ENCODE data around the gene HIVEP3.

The HIVEP3 gene

DNA sequence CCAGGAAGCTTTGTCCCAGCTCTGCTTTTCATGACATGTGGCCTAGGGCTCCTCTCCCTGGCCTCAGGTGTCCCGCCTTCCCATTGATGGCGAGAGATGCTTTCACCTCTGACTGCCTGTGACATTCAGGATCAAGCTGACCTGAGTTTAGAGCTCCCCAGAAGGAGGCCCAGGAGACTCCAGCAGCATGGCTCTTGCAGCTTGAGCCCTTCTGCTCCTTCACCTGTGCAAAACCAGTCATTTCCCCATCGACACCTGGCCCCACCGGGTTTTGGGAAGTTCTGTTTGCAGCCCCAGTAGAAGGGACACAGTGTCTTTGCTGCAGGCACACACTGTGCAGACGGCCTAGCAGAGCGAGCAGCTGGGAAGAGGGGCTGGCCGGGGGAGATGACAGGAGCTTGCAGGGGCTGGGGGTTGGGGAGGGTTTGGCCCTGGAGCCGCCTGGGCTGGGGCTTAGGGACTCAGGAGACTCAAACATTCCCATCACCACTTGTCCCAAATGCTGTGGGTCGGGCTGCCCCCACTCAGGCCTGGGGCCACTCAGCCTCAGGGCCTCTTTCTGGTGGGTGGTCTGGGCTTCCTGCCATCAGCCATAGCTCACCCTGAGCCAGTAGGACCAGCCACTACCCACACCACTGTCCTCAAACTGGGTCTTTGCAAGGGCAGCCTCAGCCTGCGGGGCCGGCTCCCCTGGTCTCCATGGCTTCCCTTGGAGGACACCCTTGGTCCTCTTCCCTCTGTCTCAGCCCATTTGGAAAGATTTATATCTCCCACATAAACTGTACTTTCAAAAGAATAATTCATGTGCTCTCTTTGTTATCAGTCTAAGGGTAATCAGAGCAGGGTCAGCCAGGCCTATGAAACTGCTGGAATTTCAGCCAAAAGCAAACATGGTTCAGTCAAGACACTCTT, 430.4 kb downstream of the HIVEP3 start:
- DNase-seq: no peak

DNA sequence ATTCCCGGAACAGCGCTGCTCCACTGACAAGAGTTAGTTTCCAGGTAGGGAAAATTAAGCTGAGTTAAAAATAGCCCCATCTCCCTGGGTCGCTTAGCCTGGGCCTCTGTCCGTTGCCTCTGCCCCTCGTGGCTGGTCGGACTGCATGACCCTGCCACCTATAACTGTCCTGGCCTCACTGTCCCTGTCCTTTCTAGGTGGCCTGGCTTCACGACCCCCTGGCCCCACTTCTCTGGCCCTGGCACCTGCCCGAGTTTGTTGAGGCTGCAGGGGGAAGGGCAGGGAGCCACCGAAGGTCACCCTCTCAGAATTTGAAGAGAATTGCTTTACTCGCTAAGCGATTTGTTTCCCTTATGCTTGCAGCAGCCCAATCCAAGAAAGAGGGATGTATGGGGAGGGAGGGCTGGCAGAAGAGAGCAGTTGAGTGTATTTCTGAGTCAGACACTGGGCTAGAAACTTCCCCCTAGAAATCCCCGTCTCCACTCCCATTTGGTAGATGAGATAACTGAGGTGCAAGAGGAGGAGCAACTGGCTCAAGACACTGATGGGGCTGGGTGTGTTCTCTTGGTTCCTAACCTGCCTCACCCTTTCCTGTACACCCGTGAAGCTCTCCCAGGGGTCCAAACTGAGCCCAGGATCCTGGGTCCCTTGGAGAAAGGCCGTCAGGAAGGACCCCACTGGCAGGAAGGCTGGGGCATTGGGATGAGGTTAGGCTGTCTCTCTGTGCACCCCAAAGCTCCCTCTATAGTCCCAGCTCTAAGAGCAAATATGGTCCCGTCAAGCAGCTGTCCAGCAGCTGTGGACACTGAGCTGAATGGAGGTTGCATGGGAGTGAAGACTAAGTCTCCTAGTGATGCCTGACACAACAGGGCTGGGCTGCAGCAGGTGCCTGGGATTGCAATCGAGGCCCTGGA, 431.3 kb downstream of the HIVEP3 start:
- no peak for DNase-seq

DNA sequence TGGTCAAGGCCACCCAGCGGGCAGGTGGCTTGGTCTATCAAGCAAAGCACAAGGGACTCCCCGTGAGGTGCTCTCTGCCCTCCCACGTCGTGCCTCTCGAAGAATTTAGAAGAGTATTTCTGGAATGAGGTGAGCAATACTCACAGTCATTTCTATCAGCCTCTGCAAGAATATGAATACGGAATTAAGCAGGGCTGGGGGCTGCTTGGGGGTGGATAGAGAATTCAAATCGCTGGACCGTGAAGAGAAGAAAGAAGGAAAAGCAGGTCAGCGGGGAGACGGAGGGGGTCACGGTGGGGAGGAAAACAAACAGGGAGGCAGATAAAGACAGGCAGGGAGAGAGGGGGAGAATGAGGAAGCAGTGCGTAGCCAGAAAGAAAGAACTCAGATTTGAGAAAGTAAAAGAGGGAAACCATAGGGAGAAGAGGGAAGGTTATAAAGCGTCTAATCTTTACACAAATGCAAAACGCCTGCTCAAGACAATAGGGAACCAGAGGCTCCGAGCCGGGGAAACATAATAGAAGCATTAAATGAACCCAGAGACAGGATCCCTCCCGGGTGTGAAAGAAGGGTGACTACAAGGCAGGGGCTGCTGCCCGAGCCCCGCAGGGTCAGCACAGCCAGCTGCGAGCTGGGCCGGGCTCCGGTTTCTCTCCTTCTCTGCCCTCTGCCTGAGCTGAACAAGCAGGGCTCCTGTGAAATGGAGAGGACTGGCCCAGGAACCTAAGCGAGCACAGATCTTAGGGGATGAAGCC, 432.2 kb downstream of the HIVEP3 start:
- DNase-seq: no peak

DNA sequence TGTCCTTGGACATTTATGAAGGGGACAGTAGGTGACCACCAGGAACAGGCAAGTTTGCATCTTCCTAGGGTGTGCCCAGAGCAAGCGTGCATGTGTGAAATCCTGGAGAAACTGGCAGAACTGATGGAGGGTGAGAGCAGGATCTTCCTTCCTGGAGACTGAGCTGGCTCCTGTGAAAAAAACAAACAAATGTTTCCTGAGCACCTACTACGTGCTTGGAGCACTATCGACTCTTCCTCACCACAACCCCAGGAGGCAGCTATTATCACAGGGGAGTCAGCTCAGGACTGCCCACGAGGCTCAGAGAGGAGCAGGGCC, 432.7 kb downstream of the HIVEP3 start:
- DNase-seq: no peak

DNA sequence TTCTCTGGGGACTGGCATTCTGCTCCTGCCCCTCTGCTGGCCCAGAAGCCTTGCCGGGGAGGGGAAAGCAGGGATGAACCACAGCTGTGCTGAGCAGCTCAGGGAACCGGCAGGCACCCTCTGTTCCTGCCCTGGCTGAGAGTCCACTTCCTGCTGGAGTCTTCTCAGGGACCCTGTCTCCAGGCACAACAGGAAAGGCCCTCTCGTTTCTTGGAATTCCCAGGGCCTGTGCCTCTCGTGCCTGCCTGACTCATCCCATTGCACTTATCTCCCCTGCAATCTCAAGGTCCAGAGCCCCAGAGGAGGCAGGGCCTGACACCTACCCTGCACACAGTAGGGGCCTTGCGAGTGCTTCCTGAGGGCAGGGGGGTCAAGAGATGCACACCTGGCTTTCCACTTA, 433.1 kb downstream of the HIVEP3 start:
- DNase-seq: no peak

DNA sequence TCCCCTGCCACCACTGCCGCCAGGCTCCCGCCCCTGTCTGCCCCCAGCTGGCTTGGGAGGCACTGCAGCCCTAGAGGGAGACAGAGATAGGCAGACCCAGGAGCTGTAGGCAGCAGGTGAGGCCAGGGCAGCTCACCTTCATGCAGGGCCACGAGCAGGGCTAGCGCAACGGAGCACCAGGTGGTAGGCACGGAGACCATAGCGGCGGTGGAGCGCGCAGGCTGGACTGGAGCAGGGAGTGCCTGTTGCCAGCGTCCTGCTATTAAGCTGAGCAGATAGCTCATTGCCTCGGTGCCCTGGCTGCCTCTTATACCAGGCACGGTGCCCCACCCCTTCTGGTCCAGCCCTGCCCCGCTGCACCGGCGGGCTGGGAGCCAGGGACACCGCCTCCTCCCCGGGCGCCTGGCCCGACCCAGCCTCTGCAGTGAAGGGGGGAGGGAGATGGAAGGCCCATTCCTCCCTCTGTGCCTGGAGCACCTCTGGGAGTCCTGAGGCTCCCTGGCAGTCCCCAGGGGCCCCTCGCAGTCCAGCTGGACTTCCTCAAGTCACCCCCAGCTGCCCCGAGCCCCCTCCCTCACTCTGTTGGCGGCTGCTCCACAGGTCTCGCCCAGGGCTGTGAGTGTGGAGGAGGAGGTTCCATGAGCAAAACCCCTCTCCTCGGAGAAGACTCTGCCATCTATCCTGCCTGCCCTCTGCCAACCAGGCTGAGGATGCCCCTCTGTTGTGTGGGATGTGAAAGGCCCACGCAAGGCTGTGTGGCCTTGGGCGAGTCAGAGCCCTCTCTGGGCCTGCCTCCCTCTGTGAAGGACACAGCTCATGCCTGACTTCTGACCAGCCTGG, 434.1 kb downstream of the HIVEP3 start, which contains the start of gene EDN2:
EDN2 (minus strand) TSS at position 282 of the 840 bp plus-strand sequence; CDS start at position 200, 82 bp downstream.
- DNase-seq: no peak

DNA sequence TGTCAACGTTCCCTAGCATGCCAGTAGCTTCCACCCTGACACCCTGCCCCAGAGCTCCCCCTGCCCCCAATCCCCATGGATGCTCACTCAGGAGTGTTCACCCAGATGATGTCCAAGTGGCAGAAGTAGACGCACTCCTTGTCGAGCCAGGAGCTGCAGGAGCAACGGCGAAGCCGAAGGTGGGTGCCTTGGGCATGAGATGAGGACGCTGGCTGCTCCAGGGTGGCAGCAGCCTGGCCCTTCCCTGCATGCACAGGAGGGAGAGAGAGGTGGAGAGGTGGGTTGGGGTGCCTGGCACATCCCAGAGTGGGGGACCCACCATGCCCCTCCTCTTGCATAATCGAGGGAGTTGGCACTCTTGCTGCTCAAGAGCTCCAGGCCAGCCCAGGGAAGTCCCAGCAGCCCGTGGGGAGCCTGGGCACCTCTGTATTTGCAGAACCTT, 434.7 kb downstream of the HIVEP3 start:
- DNase-seq: no peak

DNA sequence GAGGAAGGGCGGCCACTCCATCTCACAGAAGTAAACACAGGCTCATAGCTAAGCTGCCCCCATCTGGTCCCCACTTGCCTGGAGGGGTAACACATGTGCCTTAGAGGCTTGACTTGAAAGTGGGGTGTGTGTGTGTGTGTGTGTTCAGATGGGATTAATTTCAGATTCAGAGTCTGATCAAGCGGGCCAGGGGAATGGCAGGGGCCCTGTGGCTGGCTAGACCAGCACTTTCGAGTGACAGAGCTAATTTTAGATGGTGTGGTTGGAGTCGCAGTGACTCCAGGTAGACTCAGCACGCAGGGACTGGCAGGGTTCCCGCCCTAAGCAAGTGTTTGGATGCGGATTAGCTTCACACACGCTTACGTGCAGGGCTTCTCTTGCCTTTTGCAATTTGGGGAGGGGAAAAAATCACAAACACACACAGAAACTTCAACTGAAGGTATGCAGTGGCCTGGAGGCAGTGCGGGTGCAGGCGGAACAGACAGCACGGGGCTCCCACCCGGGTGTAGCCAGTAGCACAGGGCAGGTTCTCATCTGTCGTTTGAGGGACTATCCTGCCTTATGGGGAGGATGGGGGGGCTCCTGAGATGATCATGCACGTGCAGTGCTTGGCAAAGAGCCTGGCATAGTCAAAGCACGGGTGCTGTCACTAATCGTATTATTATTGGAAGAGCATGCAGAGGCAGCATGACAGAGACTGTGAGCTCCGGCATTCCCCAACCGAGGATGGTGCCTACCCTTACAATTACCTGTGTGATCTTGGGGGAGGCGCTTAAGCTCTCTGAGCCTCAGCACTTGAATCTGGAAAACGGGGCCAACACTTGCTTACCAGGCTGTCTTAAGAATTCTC, 435.5 kb downstream of the HIVEP3 start:
- DNase-seq: no peak

DNA sequence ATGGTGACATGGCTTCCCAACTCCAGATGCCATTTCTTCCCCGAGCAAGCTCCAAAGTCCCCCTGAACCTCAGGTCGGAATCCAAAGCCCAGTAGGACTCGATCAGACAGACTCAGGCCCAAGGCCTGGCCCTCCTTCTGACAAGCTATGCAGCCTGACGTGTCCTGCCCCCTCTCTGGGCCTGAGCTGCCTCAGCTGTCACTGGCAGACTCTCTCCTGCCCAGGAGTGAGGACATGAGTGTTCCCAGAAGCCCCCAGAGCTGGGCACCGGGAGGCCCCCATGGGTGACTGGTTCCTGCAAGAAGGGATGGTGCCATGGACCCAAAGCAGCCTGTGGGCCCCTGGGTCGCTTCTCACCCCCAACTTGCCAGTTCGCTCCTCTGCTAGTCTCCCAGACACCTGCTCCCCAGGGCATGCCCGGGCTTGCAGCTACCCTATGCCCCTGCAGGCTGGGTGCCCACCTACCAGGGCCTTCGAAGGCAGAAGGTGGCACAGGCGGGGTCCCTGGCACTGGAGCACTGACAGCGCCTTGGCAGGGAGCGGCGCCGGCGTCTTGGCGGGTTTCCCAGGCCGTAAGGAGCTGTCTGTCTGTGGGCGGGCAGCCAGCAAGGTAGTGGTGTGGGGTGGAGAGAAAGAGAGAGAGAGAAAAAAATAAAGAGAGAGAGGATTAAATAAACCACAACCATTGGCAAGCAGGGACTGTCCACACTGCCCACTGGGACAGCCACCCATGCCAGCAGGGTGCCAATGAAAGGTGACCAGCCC, 436.5 kb downstream of the HIVEP3 start:
- DNase-seq: no peak

DNA sequence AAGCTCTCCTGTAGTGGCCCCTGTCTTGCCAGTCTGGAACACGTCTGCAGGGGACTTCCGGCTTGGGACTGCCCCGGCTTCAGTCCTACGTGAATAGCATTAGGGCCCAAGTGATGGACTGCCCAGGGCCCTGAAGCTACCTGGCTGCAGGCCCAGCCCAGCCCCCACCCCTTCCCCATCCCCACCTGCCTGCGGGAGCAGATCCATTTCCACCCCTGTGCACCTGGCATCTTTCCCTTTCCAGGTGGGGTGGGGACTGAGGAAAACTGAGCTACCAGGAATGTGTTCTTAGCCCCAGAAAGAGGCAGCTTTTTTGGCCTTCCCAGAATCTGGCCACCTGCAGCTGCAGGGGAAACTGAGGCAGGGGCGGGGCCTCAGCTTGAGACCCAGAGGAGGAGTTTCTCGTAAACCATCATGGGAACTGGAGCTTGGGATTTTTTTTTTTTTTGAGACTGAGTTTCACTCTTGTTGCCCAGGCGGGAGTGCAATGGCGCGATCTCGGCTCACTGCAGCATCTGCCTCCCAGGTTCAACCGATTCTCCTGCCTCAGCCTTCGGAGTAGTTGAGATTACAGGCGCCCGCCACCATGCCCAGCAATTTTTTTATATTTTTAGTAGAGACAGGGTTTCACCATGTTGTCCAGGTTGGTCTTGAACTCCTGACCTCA, 437.5 kb downstream of the HIVEP3 start:
- no peak for DNase-seq

DNA sequence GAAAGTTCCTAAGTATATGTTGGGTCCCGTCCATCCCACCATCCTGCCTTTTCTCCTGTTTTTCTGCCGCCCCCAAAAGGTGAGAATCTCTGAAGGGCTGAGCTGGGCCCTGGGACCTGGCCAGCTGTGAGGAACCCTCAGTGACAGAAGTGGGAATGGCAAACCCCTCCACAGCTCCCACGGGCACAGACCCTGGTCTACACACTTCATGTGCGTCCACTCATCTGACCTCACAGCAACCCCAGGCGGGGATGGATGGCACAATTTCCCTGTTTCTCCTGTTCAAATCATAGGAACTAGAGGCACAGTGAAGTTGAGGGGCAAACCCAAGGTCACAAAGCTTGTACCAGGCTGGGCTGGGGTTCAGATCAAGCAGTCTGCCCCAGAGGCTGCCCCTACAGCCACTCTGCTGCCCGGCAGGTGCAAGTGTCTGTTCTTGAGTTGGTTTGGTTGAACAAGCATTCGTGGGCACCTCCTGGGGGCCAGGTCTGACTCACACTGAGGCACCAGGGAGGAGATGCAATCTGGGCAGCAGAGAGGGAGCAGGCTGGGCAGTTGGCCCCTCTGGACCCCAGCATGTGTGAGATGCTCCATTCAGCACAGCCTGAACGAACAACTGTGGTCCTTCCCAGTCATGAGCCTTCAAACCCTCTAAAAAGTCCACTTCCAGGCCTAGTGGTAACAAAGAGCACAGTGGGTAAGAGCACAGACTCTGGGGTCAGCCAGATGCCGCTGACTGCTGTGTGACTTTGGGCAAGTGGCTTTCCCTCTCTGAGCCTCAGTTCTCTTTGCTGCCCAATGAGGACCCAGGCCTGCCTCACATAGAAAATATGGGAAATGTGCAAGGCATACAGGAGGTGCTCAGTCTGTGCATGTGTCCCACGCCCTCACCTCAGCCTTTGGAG, 438.3 kb downstream of the HIVEP3 start:
- no peak for DNase-seq

DNA sequence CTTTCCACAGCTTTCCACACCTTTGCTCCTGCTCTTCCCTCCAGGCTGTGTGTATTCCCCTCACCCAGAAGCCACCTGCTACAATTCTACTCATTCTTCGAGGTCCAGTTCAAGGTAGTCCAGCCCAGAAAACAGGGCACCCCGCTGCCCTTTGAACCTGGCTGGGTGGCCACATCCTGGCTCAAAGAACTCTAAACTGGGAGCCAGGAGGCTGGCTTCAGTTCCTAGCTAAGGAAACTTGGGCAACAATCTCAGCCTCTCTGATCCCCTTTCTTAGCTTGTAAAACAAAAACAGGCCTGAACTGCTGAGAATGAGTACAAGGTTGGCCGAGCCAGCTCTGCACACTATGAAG, 438.9 kb downstream of the HIVEP3 start:
- no peak for DNase-seq

DNA sequence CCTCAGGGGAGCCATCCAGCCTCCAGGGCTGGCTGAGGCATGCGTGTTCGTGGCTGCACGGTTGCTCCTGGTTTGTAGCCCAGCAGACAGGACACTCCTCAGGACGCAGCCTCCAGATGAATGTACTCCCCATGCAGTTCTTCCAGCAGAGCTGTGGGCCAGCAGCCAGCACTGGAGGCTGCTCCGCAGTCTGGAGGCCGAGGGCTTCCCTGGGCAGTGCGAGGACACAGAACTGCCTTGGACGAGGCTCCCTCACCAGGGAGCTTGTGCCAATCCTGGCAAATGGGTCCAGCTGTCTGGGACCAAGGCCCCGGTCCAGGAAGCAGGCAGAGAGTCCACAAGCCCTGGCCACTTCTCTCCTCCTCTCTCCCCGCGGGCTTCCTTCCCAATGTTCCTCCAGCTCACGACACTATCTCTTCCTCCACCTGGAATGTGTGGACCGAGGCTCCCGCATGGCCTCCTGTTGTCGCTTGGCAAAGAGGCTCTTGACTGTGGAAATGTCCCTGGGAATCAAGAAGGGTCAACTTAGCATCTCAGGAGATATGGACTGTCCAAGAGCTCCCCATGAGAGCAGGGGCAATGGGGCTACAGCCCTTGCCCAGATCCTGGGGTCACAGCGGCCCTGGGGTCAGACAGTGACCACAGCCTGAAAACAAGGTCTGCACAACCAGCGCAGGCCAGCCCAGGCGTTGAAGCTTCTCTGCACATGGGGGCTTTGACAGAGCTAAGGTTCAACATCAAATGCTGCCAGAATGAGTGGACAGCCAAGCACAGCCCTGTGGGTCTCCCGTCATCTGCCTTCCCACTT, 439.5 kb downstream of the HIVEP3 start:
- DNase-seq: no peak

DNA sequence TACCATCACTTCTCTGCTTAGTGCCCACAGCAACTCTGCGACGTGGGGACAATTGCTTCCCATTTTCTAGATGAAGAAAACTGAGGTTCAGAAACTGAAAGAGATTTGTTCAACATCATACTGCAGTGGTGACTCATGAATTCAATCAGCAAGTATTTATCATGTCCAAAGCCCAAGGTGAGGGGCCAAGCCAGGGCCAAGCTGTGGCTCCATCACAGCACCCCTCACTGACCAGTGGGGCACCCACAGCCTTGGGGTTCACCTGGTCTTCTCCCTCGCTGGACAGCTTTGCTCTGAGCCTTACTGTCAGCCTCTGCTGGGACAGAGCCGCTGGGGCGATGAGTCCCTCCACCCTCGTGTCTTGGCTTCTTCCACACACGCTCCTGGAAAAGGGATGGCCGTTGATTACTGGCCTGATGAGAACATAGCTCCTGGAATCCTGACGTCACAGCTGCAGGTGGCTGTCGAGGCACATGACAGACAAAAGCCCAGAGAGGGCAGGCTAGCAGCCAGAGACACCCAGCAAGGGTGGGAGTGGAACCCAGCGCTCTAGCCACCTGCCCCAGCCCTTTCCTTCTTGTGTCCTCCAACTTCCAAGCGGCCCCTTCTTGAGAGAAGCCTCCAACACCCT, 440.5 kb downstream of the HIVEP3 start:
- DNase-seq: no peak

DNA sequence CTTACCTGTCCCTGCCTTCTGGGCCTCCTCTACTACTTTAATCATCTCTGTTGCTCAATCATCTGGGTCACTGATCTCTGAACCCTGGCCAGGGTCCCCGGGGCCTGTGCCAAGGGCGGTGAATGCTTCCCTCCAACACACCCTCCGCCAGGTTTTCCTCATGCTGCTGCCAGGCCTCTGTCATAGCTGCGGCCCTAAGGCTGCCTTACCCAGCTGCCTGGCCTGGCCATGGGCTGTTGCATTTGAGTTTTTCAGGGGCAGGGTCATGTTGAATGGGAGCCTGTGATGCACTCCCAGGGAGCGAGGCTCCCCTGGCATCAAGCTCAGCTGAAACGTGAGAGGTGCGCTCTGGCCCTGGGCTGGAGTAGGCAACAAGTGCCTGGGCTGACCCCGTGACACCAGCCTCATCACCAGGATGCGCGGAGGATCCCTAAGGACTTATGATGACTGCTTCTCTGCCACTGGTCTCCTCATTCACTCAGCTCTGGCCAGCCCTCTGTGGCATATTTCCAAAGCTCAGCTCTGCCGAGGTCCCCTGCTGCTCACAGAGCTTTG, 441.8 kb downstream of the HIVEP3 start:
- no peak for DNase-seq

DNA sequence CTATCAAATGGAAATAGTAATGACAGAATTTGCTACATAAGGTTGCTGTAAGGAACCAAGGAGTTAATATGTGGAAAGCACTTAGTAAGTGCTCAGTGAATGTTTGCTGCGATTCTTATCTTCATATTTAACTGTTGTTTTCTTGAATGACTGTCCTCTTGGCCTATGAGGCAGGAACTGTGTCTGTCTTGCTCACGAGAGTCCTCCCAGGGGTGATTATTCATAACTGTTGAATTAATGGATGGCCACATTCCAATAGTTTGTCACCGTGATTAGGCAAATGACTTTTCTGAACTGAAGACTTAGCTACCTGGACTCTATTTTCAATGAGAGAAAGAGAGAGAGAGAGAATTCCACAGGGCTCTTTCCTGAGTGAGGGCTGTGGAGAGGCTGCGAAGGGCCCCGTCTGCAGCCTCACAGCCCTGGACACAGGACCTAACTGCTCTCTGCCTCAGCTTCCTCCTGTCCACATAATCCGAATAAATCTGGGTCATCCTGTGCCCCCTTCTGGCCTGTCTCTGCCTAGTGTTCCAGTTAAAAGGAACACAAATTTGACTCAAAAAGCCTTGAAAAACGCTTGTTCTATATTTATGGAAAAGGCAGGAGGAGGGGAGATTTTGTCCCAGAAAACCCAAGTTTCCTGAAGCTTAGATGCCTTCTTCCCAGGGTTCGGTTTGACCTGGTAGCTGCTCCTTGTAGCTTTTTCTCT, 442.7 kb downstream of the HIVEP3 start:
- no peak for DNase-seq
